K562 (cell line): ENCODE measurements around the gene TMOD2.

Source experiments
- CC2D1A ChIP-seq: fragments of 450-650 bp; IDR thresholded peaks from 2 replicates; pipeline ENCODE4 v1.6.1; 2017; ENCODE audit warnings: mild to moderate bottlenecking
- FOS ChIP-seq: IDR thresholded peaks from 3 replicates; pipeline ENCODE4 v1.6.1; 2011; ENCODE audit not compliant: insufficient read length; ENCODE audit errors: extremely low read depth
- GATAD2A ChIP-seq: fragments of 450-650 bp; IDR thresholded peaks from 2 replicates; pipeline ENCODE4 v1.6.1; 2017
- HCFC1 ChIP-seq: IDR thresholded peaks from 2 replicates; pipeline ENCODE4 v1.6.1; 2012; ENCODE audit warnings: low read depth, low read length, improper control_type of control experiment
- MYNN ChIP-seq, 2 experiments: sonication (generic); formaldehyde crosslinking in 1 of 2; IDR thresholded peaks; 2 replicates each; pipeline versions ENCODE4 v1.5.0 to v1.6.1; 2016 to 2020; ENCODE audit warnings: antibody characterized with exemption in 1 of 2, missing genetic modification reagents in 1 of 2
- PTBP1 ChIP-seq: fragments of 200-400 bp; formaldehyde crosslinking; IDR thresholded peaks from 2 replicates; pipeline ENCODE4 v1.6.1; 2017; ENCODE audit warnings: low read depth, low read length
- TARDBP ChIP-seq: fragments of 450-650 bp; IDR thresholded peaks from 2 replicates; pipeline ENCODE4 v1.6.1; 2016
- ZBTB11 ChIP-seq, 3 experiments: fragments of 200-800 bp in 1 of 3; fragments of 250-450 bp in 1 of 3; fragments of 450-650 bp in 1 of 3; sonication (Bioruptor Pico) in 1 of 3; sonication (Bioruptor generic) in 1 of 3; formaldehyde crosslinking in 1 of 3; IDR thresholded peaks; 2 replicates each; pipeline versions ENCODE4 v1.6.1 to v1.8.0; 2016 to 2022; ENCODE audit warnings: mild to moderate bottlenecking in 2 of 3, missing genetic modification characterization in 2 of 3, missing compliant biosample characterization in 1 of 3, moderate library complexity in 1 of 3
- ZFP36 ChIP-seq: fragments of 150-350 bp; IDR thresholded peaks from 2 replicates; pipeline ENCODE4 v1.6.1; 2018; ENCODE audit warnings: low read length, low read depth; ENCODE audit not compliant: partially characterized antibody
- ZNF143 ChIP-seq: sonication (generic); formaldehyde crosslinking; IDR thresholded peaks from 2 replicates; pipeline ENCODE4 v1.9.0; 2022; ENCODE audit warnings: mild to moderate bottlenecking, missing genetic modification reagents
- ZNF644 ChIP-seq: fragments of 200-800 bp; sonication (Bioruptor generic); IDR thresholded peaks from 2 replicates; pipeline ENCODE4 v1.6.1; 2016; ENCODE audit warnings: low read depth, missing genetic modification characterization, missing compliant biosample characterization
- TF ChIP-seq, protein P1 (sequence below), 2 experiments: fragments of 450-650 bp in 1 of 2; sonication (generic) in 1 of 2; formaldehyde crosslinking in 1 of 2; IDR thresholded peaks in 1 of 2; conservative IDR thresholded peaks in 1 of 2; 2 replicates each; pipeline versions ENCODE4 v1.6.1 to v1.8.1; 2016 to 2023; ENCODE audit warnings: mild to moderate bottlenecking in 2 of 2, moderate library complexity in 2 of 2, inconsistent platforms in 1 of 2, missing genetic modification reagents in 1 of 2

DNA sequence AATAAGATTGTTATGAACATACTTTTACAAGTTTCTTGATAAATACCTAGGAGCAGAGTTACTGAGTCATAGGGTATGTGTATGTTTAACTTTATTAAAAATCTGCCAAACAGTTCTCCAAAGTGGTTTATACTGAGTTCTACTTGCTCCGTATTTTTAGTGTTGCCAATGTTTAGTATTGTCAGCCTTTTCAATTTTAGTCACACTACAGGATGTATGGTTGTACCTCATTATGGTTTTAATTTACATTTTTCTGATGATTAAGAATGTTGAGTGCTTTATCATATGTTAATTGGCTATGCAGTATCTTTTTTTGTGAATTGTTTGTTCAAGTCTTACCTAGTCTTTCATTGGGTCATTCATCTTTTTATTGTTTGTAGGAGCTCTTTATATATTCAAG is 82.4 kb downstream of the TMOD2 start:
- TF ChIP-seq ZNF644, result no peak
- no peak for TF ChIP-seq ZNF143
- no peak for TF ChIP-seq FOS
- TF ChIP-seq ZFP36, result no peak
- TF ChIP-seq ZBTB11 (CRISPR knock-in tag; IDR thresholded peaks at IDR 0.05), result no peak
- TF ChIP-seq MYNN (IDR thresholded peaks at IDR 0.05), result no peak
- TF ChIP-seq MYNN (CRISPR knock-in tag; IDR thresholded peaks at IDR 0.05), result no peak
- TF ChIP-seq CC2D1A, result no peak
- TF ChIP-seq GATAD2A, result no peak
- TF ChIP-seq TARDBP, result no peak
- no peak for TF ChIP-seq HCFC1
- TF ChIP-seq, protein P1, sequence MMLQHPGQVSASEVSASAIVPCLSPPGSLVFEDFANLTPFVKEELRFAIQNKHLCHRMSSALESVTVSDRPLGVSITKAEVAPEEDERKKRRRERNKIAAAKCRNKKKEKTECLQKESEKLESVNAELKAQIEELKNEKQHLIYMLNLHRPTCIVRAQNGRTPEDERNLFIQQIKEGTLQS (IDR thresholded peaks at IDR 0.05), result no peak
- TF ChIP-seq, protein P1 (CRISPR knock-in tag; conservative IDR thresholded peaks at IDR 0.05), result no peak
- TF ChIP-seq PTBP1, result no peak
